K562 (cell line): ENCODE results near the gene NUP188. TPM values are rescaled to one million over a fixed set of nuclear protein-coding genes. Genes with fewer than 3 reads are reported as not detected.

Source experiments
- ETV1 ChIP-seq: fragments of 450-650 bp; conservative IDR thresholded peaks from 2 replicates; pipeline ENCODE4 v1.6.1; 2016; ENCODE audit warnings: missing genetic modification characterization, control low read depth, low read depth, missing compliant biosample characterization
- HDAC1 ChIP-seq, 2 experiments: fragments of 450-650 bp; IDR thresholded peaks; 2 replicates each; pipeline ENCODE4 v1.6.1; 2016 to 2017; ENCODE audit warnings: inconsistent platforms in 1 of 2, mild to moderate bottlenecking in 1 of 2, moderate library complexity in 1 of 2
- JUN ChIP-seq, 2 experiments: sonication (generic) in 1 of 2; formaldehyde crosslinking in 1 of 2; IDR thresholded peaks; 2 replicates each; pipeline versions ENCODE4 v1.6.1 to v1.8.0; 2012 to 2022; ENCODE audit warnings: borderline replicate concordance in 2 of 2, mild to moderate bottlenecking in 2 of 2, improper control_type of control experiment in 1 of 2, low read depth in 1 of 2, low read length in 1 of 2, missing genetic modification reagents in 1 of 2
- MCM2 ChIP-seq: fragments of 450-650 bp; IDR thresholded peaks from 2 replicates; pipeline ENCODE4 v1.6.1; 2017; ENCODE audit warnings: low read depth, mild to moderate bottlenecking
- NR4A1 ChIP-seq, 2 experiments: fragments of 250-450 bp in 1 of 2; fragments of 450-650 bp in 1 of 2; sonication (Bioruptor Pico) in 1 of 2; IDR thresholded peaks; 2 replicates each; pipeline versions ENCODE4 v1.4.0 to v1.6.1; 2016 to 2020; ENCODE audit warnings: mild to moderate bottlenecking in 2 of 2, missing compliant biosample characterization in 1 of 2, missing genetic modification characterization in 1 of 2, moderate library complexity in 1 of 2
- RHOXF2B ChIP-seq: fragments of 250-450 bp; sonication (Bioruptor Pico); conservative IDR thresholded peaks from 2 replicates; pipeline ENCODE4 v1.5.1; 2021
- RNF2 ChIP-seq: sonication (generic); IDR thresholded peaks from 2 replicates; pipeline ENCODE4 v1.6.1; 2016
- SAP30 ChIP-seq: fragments of 200-600 bp; sonication (generic); IDR thresholded peaks from 2 replicates; pipeline ENCODE4 v1.6.1; 2012; ENCODE audit warnings: borderline replicate concordance, low read depth, mild to moderate bottlenecking, moderate library complexity, low read length, control low read depth, inconsistent platforms; ENCODE audit not compliant: insufficient read depth, poor library complexity, severe bottlenecking
- SIN3B ChIP-seq: fragments of 450-650 bp; IDR thresholded peaks from 2 replicates; pipeline ENCODE4 v1.6.1; 2017; ENCODE audit warnings: low read depth, mild to moderate bottlenecking, moderate library complexity
- ZNF232 ChIP-seq: sonication (generic); formaldehyde crosslinking; IDR thresholded peaks from 2 replicates; pipeline ENCODE4 v1.8.0; 2022; ENCODE audit warnings: mild to moderate bottlenecking, missing genetic modification reagents
- ZNF324 ChIP-seq: fragments of 250-450 bp; sonication (Bioruptor Pico); IDR thresholded peaks from 2 replicates; pipeline ENCODE4 v1.4.0; 2020; ENCODE audit warnings: mild to moderate bottlenecking
- polyA plus RNA-seq, 8 experiments: library from polyadenylated mRNA; depleted of rRNA in 4 of 8; stranded (reverse) in 5 of 8; unstranded in 3 of 8; fragments of >200 nt; fragmentation: Nextera tagmentation in 2 of 8; fragmentation: Illumina TruSeq in 1 of 8; extraction: Ambion mirVana in 2 of 8; extraction: Trizol in 1 of 8; gene quantifications; 2 replicates each; pipeline versions ENCODE4 v1.2.1 to v1.2.3, GENCODE V29; 2011 to 2014; ENCODE audit warnings: inconsistent platforms in 1 of 8, missing spikeins in 1 of 8
- total RNA-seq, 7 experiments: library from RNA; depleted of rRNA in 6 of 7; stranded (reverse); fragments of >200 nt in 6 of 7; fragmentation: Illumina TruSeq in 2 of 7; extraction: Trizol in 2 of 7; gene quantifications; 2 replicates each; pipeline versions ENCODE4 v1.2.1 to v1.2.3, GENCODE V29; 2011 to 2021; ENCODE audit warnings: low replicate concordance in 1 of 7
- TF ChIP-seq, protein P1 (sequence below): fragments of 450-650 bp; IDR thresholded peaks from 2 replicates; pipeline ENCODE4 v1.6.1; 2016; ENCODE audit warnings: low read depth
- TF ChIP-seq, protein P2 (sequence below): fragments of 200-800 bp; sonication (Bioruptor generic); IDR thresholded peaks from 2 replicates; pipeline ENCODE4 v1.6.1; 2017; ENCODE audit warnings: missing genetic modification characterization, missing compliant biosample characterization
- TF ChIP-seq, protein P3 (sequence below): fragments of 250-450 bp; sonication (Bioruptor Pico); IDR thresholded peaks from 2 replicates; pipeline ENCODE4 v1.8.0; 2021; ENCODE audit warnings: moderate library complexity, mild to moderate bottlenecking, inconsistent platforms
- TF ChIP-seq, protein P4 (sequence below), 2 experiments: fragments of 200-800 bp in 1 of 2; sonication (Bioruptor generic) in 1 of 2; sonication (generic) in 1 of 2; formaldehyde crosslinking in 1 of 2; IDR thresholded peaks in 1 of 2; conservative IDR thresholded peaks in 1 of 2; 2 replicates each; pipeline versions ENCODE4 v1.5.0 to v1.6.1; 2016 to 2020; ENCODE audit warnings: missing compliant biosample characterization in 1 of 2, missing genetic modification characterization in 1 of 2, missing genetic modification reagents in 1 of 2

NUP188 gene
- total and polyA plus RNA-seq, 9 of the 15 experiments (the other 6 are each of a cell fraction or from before 2014, with no cell fraction given) = 11.7 to 135 (median 70.6) TPM

DNA sequence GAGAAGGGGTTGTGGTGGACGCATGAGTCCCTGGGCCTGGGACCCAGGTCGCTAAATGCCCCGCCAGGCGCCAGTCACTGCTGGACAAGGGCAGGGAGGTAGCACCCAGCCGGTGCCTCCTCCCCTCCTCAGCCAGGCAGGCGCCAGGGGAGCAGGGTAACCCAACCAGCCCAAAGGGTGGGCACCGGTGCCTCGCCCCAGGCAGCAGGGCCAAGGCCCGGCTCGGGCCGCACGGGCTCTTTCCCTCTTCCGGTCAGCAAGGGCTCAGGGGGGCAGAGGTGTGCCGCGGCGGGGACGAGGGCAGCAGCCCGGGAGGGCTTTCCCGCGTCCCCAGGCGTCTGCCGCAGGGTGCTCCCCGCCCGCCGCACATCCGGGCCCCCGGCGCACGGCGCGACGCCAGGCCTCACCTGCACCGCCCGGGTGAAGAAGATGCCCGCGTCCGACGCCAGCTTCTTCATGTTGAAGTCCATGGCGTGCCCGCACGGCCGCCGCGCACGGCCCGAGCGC, 80.2 kb downstream of the NUP188 start (continued):
- no peak for TF ChIP-seq JUN (IDR thresholded peaks at IDR 0.05; ENCODE audit: borderline replicate concordance, low read depth, low read length)
- TF ChIP-seq JUN (CRISPR knock-in tag; IDR thresholded peaks at IDR 0.05; ENCODE audit: borderline replicate concordance) = no peak
- 0 out of 2 replicates have a peak, but pooled peaks have one; percentile 55 for TF ChIP-seq NR4A1 (CRISPR knock-in tag; IDR thresholded peaks at IDR 0.05)
- peak; percentile 17; the same call in 1 of the 2 replicates for TF ChIP-seq NR4A1 (tag; IDR thresholded peaks at IDR 0.05)
- no peak for TF ChIP-seq ZNF324 (CRISPR knock-in tag)
- TF ChIP-seq, protein P1, sequence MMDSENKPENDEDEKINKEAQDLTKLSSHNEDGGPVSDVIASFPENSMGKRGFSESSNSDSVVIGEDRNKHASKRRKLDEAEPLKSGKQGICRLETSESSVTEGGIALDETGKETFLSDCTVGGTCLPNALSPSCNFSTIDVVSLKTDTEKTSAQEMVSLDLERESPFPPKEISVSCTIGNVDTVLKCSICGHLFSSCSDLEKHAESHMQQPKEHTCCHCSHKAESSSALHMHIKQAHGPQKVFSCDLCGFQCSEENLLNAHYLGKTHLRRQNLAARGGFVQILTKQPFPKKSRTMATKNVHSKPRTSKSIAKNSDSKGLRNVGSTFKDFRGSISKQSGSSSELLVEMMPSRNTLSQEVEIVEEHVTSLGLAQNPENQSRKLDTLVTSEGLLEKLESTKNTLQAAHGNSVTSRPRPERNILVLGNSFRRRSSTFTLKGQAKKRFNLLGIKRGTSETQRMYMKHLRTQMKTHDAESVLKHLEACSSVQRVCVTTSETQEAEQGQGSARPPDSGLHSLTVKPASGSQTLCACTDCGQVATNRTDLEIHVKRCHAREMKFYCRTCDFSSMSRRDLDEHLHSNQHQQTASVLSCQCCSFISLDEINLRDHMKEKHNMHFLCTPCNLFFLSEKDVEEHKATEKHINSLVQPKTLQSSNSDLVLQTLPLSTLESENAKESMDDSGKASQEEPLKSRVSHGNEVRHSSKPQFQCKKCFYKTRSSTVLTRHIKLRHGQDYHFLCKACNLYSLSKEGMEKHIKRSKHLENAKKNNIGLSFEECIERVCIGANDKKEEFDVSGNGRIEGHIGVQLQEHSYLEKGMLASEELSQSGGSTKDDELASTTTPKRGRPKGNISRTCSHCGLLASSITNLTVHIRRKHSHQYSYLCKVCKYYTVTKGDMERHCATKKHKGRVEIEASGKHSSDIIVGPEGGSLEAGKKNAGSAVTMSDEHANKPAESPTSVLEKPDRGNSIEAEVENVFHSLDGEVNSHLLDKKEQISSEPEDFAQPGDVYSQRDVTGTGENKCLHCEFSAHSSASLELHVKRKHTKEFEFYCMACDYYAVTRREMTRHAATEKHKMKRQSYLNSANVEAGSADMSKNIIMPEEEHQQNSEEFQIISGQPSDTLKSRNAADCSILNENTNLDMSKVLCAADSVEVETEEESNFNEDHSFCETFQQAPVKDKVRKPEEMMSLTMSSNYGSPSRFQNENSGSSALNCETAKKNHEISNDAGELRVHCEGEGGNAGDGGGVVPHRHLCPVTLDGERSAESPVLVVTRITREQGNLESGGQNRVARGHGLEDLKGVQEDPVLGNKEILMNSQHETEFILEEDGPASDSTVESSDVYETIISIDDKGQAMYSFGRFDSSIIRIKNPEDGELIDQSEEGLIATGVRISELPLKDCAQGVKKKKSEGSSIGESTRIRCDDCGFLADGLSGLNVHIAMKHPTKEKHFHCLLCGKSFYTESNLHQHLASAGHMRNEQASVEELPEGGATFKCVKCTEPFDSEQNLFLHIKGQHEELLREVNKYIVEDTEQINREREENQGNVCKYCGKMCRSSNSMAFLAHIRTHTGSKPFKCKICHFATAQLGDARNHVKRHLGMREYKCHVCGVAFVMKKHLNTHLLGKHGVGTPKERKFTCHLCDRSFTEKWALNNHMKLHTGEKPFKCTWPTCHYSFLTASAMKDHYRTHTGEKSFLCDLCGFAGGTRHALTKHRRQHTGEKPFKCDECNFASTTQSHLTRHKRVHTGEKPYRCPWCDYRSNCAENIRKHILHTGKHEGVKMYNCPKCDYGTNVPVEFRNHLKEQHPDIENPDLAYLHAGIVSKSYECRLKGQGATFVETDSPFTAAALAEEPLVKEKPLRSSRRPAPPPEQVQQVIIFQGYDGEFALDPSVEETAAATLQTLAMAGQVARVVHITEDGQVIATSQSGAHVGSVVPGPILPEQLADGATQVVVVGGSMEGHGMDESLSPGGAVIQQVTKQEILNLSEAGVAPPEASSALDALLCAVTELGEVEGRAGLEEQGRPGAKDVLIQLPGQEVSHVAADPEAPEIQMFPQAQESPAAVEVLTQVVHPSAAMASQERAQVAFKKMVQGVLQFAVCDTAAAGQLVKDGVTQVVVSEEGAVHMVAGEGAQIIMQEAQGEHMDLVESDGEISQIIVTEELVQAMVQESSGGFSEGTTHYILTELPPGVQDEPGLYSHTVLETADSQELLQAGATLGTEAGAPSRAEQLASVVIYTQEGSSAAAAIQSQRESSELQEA = no peak
- TF ChIP-seq, protein P2, sequence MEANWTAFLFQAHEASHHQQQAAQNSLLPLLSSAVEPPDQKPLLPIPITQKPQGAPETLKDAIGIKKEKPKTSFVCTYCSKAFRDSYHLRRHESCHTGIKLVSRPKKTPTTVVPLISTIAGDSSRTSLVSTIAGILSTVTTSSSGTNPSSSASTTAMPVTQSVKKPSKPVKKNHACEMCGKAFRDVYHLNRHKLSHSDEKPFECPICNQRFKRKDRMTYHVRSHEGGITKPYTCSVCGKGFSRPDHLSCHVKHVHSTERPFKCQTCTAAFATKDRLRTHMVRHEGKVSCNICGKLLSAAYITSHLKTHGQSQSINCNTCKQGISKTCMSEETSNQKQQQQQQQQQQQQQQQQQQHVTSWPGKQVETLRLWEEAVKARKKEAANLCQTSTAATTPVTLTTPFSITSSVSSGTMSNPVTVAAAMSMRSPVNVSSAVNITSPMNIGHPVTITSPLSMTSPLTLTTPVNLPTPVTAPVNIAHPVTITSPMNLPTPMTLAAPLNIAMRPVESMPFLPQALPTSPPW (CRISPR knock-in tag) = no peak
- TF ChIP-seq, protein P3, sequence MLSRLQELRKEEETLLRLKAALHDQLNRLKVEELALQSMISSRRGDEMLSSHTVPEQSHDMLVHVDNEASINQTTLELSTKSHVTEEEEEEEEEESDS (CRISPR knock-in tag) = no peak
- no peak for TF ChIP-seq RNF2
- TF ChIP-seq ETV1 (tag) = no peak
- TF ChIP-seq, protein P4, sequence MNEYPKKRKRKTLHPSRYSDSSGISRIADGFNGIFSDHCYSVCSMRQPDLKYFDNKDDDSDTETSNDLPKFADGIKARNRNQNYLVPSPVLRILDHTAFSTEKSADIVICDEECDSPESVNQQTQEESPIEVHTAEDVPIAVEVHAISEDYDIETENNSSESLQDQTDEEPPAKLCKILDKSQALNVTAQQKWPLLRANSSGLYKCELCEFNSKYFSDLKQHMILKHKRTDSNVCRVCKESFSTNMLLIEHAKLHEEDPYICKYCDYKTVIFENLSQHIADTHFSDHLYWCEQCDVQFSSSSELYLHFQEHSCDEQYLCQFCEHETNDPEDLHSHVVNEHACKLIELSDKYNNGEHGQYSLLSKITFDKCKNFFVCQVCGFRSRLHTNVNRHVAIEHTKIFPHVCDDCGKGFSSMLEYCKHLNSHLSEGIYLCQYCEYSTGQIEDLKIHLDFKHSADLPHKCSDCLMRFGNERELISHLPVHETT (CRISPR knock-in tag; conservative IDR thresholded peaks at IDR 0.05 in 1 of 2, IDR thresholded peaks at IDR 0.05 in 1 of 2) = no peak
- TF ChIP-seq SAP30 = peak; percentile 69
- TF ChIP-seq ZNF232 = peak; percentile 53; the same call in 1 of the 2 replicates
- TF ChIP-seq HDAC1 (IDR thresholded peaks at IDR 0.05) = no peak
- TF ChIP-seq SIN3B = 0 out of 2 replicates have a peak, but pooled peaks have one; percentile 24
- TF ChIP-seq MCM2 = no peak
- TF ChIP-seq RHOXF2B = no peak
